Measurements from ENCODE around the gene ZNF775. TPM values are rescaled to one million over a fixed set of nuclear protein-coding genes. Genes with fewer than 3 reads are reported as not detected.
A peak's percentile ranks its signal among the peaks of the same experiment; 100 is the strongest.

The ZNF775 gene
- total and polyA plus RNA-seq, 2 of the 13 experiments (the other 11 are each of a cell fraction or from before 2014, with no cell fraction given) = 3.1 to 3.2 TPM

DNA sequence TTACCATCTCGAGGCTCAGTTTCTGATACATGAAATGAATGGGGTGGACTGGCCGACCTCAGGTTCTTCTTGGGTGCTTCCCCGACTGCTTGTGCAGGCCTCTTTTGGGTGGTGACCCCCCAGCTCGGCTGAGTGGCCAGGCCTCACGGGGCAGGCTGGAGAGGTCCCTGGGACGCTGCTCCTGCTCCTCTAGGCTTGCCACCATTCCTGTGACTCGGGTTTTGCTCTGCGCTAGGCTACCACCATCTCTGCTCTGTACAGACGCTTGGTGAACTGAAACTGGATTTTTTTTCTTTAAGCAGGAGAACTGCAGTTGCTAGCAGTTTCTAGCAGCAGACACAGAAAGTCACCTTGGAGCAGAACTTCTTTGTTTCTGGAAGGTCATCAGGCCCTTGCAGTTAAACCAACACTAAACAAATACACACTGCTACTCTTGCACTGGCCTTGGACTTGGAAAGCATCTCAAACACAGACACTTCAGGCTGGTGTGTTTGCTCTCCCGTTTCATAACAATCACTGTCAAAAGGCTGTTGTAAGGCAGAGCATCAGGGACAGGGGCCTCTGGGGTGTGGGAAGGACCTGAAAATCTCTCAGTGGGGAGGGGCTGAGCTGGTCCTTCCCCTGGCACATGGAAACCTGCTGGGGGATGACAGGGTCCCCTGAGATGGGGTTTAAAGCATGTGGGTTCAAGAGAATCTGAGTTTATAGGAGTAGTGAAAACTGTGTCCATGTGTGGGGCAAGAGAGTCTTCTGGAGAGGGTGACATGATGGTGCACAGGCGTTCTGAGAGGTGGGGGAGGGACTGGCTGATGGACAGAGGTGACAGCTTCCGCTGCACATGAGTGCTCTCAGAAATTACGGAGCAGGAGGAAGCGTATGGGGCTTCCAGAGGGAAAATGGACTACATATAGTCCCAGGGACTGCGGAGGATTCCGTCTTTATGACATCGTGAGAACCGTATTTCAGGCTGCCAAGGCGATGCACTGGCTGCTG, 36.3 kb downstream of the ZNF775 start (continued):
- TF ChIP-seq, protein P1, sequence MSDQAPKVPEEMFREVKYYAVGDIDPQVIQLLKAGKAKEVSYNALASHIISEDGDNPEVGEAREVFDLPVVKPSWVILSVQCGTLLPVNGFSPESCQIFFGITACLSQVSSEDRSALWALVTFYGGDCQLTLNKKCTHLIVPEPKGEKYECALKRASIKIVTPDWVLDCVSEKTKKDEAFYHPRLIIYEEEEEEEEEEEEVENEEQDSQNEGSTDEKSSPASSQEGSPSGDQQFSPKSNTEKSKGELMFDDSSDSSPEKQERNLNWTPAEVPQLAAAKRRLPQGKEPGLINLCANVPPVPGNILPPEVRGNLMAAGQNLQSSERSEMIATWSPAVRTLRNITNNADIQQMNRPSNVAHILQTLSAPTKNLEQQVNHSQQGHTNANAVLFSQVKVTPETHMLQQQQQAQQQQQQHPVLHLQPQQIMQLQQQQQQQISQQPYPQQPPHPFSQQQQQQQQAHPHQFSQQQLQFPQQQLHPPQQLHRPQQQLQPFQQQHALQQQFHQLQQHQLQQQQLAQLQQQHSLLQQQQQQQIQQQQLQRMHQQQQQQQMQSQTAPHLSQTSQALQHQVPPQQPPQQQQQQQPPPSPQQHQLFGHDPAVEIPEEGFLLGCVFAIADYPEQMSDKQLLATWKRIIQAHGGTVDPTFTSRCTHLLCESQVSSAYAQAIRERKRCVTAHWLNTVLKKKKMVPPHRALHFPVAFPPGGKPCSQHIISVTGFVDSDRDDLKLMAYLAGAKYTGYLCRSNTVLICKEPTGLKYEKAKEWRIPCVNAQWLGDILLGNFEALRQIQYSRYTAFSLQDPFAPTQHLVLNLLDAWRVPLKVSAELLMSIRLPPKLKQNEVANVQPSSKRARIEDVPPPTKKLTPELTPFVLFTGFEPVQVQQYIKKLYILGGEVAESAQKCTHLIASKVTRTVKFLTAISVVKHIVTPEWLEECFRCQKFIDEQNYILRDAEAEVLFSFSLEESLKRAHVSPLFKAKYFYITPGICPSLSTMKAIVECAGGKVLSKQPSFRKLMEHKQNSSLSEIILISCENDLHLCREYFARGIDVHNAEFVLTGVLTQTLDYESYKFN (CRISPR knock-in tag; conservative IDR thresholded peaks at IDR 0.05) = peak; percentile 83
- TF ChIP-seq ARNT (IDR thresholded peaks at IDR 0.05) = no peak
- peak; percentile 78 for TF ChIP-seq ZMYM4 (CRISPR knock-in tag; IDR thresholded peaks at IDR 0.05)
- no peak for TF ChIP-seq ZNF333 (CRISPR knock-in tag; IDR thresholded peaks at IDR 0.05; ENCODE audit: borderline replicate concordance)
- TF ChIP-seq, protein P2, sequence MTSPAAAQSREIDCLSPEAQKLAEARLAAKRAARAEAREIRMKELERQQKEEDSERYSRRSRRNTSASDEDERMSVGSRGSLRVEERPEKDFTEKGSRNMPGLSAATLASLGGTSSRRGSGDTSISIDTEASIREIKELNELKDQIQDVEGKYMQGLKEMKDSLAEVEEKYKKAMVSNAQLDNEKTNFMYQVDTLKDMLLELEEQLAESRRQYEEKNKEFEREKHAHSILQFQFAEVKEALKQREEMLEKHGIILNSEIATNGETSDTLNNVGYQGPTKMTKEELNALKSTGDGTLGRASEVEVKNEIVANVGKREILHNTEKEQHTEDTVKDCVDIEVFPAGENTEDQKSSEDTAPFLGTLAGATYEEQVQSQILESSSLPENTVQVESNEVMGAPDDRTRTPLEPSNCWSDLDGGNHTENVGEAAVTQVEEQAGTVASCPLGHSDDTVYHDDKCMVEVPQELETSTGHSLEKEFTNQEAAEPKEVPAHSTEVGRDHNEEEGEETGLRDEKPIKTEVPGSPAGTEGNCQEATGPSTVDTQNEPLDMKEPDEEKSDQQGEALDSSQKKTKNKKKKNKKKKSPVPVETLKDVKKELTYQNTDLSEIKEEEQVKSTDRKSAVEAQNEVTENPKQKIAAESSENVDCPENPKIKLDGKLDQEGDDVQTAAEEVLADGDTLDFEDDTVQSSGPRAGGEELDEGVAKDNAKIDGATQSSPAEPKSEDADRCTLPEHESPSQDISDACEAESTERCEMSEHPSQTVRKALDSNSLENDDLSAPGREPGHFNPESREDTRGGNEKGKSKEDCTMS (CRISPR knock-in tag; conservative IDR thresholded peaks at IDR 0.05) = no peak
- TF ChIP-seq ZNF790 (CRISPR knock-in tag; IDR thresholded peaks at IDR 0.05; ENCODE audit: borderline replicate concordance) = no peak
- TF ChIP-seq CENPX (CRISPR knock-in tag; IDR thresholded peaks at IDR 0.05) = no peak
- TF ChIP-seq ZNF326 (CRISPR knock-in tag; IDR thresholded peaks at IDR 0.05; ENCODE audit: borderline replicate concordance) = no peak
- TF ChIP-seq POLR2AphosphoS2 (IDR thresholded peaks at IDR 0.05; ENCODE audit: low read depth, low read length) = no peak
- TF ChIP-seq, protein P3, sequence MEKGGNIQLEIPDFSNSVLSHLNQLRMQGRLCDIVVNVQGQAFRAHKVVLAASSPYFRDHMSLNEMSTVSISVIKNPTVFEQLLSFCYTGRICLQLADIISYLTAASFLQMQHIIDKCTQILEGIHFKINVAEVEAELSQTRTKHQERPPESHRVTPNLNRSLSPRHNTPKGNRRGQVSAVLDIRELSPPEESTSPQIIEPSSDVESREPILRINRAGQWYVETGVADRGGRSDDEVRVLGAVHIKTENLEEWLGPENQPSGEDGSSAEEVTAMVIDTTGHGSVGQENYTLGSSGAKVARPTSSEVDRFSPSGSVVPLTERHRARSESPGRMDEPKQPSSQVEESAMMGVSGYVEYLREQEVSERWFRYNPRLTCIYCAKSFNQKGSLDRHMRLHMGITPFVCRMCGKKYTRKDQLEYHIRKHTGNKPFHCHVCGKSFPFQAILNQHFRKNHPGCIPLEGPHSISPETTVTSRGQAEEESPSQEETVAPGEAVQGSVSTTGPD (CRISPR knock-in tag; IDR thresholded peaks at IDR 0.05) = no peak
- peak; percentile 76 for TF ChIP-seq BORCS8-MEF2B (CRISPR knock-in tag; IDR thresholded peaks at IDR 0.05)
- TF ChIP-seq ZKSCAN1 (IDR thresholded peaks at IDR 0.05; ENCODE audit: low read length) = no peak
- peak in 1 of 2 experiments; percentile 70; a peak in 1 of 4 replicates for TF ChIP-seq KLF16 (CRISPR knock-in tag; IDR thresholded peaks at IDR 0.05)
- TF ChIP-seq TOE1 (CRISPR knock-in tag; IDR thresholded peaks at IDR 0.05) = peak; percentile 93
- TF ChIP-seq, protein P4, sequence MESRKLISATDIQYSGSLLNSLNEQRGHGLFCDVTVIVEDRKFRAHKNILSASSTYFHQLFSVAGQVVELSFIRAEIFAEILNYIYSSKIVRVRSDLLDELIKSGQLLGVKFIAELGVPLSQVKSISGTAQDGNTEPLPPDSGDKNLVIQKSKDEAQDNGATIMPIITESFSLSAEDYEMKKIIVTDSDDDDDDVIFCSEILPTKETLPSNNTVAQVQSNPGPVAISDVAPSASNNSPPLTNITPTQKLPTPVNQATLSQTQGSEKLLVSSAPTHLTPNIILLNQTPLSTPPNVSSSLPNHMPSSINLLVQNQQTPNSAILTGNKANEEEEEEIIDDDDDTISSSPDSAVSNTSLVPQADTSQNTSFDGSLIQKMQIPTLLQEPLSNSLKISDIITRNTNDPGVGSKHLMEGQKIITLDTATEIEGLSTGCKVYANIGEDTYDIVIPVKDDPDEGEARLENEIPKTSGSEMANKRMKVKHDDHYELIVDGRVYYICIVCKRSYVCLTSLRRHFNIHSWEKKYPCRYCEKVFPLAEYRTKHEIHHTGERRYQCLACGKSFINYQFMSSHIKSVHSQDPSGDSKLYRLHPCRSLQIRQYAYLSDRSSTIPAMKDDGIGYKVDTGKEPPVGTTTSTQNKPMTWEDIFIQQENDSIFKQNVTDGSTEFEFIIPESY (CRISPR knock-in tag; IDR thresholded peaks at IDR 0.05) = peak; percentile 44; the same call in 1 of the 2 replicates
- TF ChIP-seq, protein P5, sequence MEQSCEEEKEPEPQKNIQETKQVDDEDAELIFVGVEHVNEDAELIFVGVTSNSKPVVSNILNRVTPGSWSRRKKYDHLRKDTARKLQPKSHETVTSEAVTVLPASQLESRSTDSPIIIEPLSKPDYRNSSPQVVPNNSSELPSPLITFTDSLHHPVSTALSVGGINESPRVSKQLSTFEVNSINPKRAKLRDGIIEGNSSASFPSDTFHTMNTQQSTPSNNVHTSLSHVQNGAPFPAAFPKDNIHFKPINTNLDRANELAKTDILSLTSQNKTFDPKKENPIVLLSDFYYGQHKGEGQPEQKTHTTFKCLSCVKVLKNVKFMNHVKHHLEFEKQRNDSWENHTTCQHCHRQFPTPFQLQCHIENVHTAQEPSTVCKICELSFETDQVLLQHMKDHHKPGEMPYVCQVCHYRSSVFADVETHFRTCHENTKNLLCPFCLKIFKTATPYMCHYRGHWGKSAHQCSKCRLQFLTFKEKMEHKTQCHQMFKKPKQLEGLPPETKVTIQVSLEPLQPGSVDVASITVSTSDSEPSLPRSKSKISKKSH (CRISPR knock-in tag; IDR thresholded peaks at IDR 0.05; ENCODE audit: borderline replicate concordance) = no peak
- TF ChIP-seq CEBPB (IDR thresholded peaks at IDR 0.05; ENCODE audit: borderline replicate concordance, low read depth, low read length) = peak; percentile 39; the same call in 1 of the 2 replicates
